GM18870 (cell line): ENCODE measurements around the gene RPS6KA2.

ENCODE experiments used
- ATAC-seq: cut with Tn5 transposase; IDR thresholded peaks from one replicate; pipeline ENCODE4 v1.9.1; 2021; ENCODE audit warnings: moderate library complexity; ENCODE audit not compliant: unreplicated experiment

Gene RPS6KA2

GRCh38 chr6:166656230-166657151, 29.4 kb upstream of the RPS6KA2 start:
- no peak for ATAC-seq

- no peak for ATAC-seq
Observed at GRCh38 chr6:166655713-166656229, 28.7 kb upstream of the RPS6KA2 start.

GRCh38 chr6:166655251-166655650, 28.2 kb upstream of the RPS6KA2 start:
- no peak for ATAC-seq

GRCh38 chr6:166654573-166654972, 27.5 kb upstream of the RPS6KA2 start:
- no peak for ATAC-seq

GRCh38 chr6:166653639-166653941, 26.5 kb upstream of the RPS6KA2 start:
- no peak for ATAC-seq

- ATAC-seq: no peak
Observed at GRCh38 chr6:166650824-166651807, 24.1 kb upstream of the RPS6KA2 start.

- ATAC-seq: no peak
Observed at GRCh38 chr6:166650047-166650446, 23.0 kb upstream of the RPS6KA2 start.

GRCh38 chr6:166648846-166649245, 21.8 kb upstream of the RPS6KA2 start:
- no peak for ATAC-seq

GRCh38 chr6:166647896-166648295, 20.8 kb upstream of the RPS6KA2 start:
- ATAC-seq: no peak

- no peak for ATAC-seq
Observed at GRCh38 chr6:166646716-166647115, 19.7 kb upstream of the RPS6KA2 start.

GRCh38 chr6:166645896-166646295, 18.8 kb upstream of the RPS6KA2 start:
- no peak for ATAC-seq

GRCh38 chr6:166644681-166645080, 17.6 kb upstream of the RPS6KA2 start:
- no peak for ATAC-seq

- no peak for ATAC-seq
Observed at GRCh38 chr6:166643891-166644590, 17.0 kb upstream of the RPS6KA2 start.

GRCh38 chr6:166642646-166643045, 15.6 kb upstream of the RPS6KA2 start:
- ATAC-seq: no peak

- no peak for ATAC-seq
Observed at GRCh38 chr6:166640342-166641043, 13.4 kb upstream of the RPS6KA2 start.

GRCh38 chr6:166639921-166640320, 12.9 kb upstream of the RPS6KA2 start:
- no peak for ATAC-seq

GRCh38 chr6:166638573-166638964, 11.5 kb upstream of the RPS6KA2 start:
- ATAC-seq: no peak

GRCh38 chr6:166637812-166638572, 10.9 kb upstream of the RPS6KA2 start:
- ATAC-seq: no peak

GRCh38 chr6:166636934-166637333, 9.9 kb upstream of the RPS6KA2 start:
- ATAC-seq: no peak
